ENCODE results near the gene GRID1.
"Not testable (repeated sequence)": the region's sequence is repeated elsewhere in the genome, so short reads cannot be mapped to it uniquely, and the experiment has no call there.

The GRID1 gene

GRCh38 chr10:85787393-85787792 is 579.2 kb downstream of the GRID1 start:
- DNase-seq = no peak

GRCh38 chr10:85786401-85786899 is 580.1 kb downstream of the GRID1 start:
- DNase-seq = peak in 5 of 58 donors; percentile 9 to 19 (median 12)

- no peak for DNase-seq
These were observed 581.8 kb downstream of the GRID1 start for GRCh38 chr10:85784792-85785191.

- DNase-seq = no peak
These were observed 585.2 kb downstream of the GRID1 start for GRCh38 chr10:85781404-85781803.

GRCh38 chr10:85778074-85778473 is 588.5 kb downstream of the GRID1 start:
- DNase-seq = no peak

- DNase-seq = no peak
These were observed 598.7 kb downstream of the GRID1 start for GRCh38 chr10:85767891-85768290.

GRCh38 chr10:85764108-85764507 is 602.5 kb downstream of the GRID1 start:
- no peak for DNase-seq

GRCh38 chr10:85761906-85762445 is 604.6 kb downstream of the GRID1 start:
- no peak for DNase-seq

GRCh38 chr10:85741626-85742300 is 624.8 kb downstream of the GRID1 start:
- no peak for DNase-seq

GRCh38 chr10:85735997-85736396 is 630.6 kb downstream of the GRID1 start:
- DNase-seq = no peak

GRCh38 chr10:85734791-85735190 is 631.8 kb downstream of the GRID1 start:
- no peak for DNase-seq

GRCh38 chr10:85724215-85724614 is 642.4 kb downstream of the GRID1 start:
- no peak for DNase-seq

GRCh38 chr10:85720931-85721590 is 645.5 kb downstream of the GRID1 start:
- no peak for DNase-seq

GRCh38 chr10:85719408-85719807 is 647.2 kb downstream of the GRID1 start:
- DNase-seq = no peak

- no peak for DNase-seq
These were observed 652.7 kb downstream of the GRID1 start for GRCh38 chr10:85713885-85714284.

- no peak for DNase-seq
These were observed 663.8 kb downstream of the GRID1 start for GRCh38 chr10:85702768-85703167.

GRCh38 chr10:85699066-85699465 is 667.5 kb downstream of the GRID1 start:
- DNase-seq = not testable (repeated sequence)

GRCh38 chr10:85696893-85697292 is 669.7 kb downstream of the GRID1 start:
- DNase-seq = no peak

GRCh38 chr10:85682621-85683020 is 684.0 kb downstream of the GRID1 start:
- no peak for DNase-seq

- no peak for DNase-seq
These were observed 686.9 kb downstream of the GRID1 start for GRCh38 chr10:85679710-85680109.

GRCh38 chr10:85679061-85679460 is 687.5 kb downstream of the GRID1 start:
- DNase-seq = no peak

GRCh38 chr10:85674851-85675250 is 691.7 kb downstream of the GRID1 start:
- no peak for DNase-seq

GRCh38 chr10:85673270-85673669 is 693.3 kb downstream of the GRID1 start:
- DNase-seq = no peak
